ENCODE measurements around the gene PDE3B.

- no peak for TF ChIP-seq POLR2A (IDR thresholded peaks at IDR 0.05)
- TF ChIP-seq, protein P1, sequence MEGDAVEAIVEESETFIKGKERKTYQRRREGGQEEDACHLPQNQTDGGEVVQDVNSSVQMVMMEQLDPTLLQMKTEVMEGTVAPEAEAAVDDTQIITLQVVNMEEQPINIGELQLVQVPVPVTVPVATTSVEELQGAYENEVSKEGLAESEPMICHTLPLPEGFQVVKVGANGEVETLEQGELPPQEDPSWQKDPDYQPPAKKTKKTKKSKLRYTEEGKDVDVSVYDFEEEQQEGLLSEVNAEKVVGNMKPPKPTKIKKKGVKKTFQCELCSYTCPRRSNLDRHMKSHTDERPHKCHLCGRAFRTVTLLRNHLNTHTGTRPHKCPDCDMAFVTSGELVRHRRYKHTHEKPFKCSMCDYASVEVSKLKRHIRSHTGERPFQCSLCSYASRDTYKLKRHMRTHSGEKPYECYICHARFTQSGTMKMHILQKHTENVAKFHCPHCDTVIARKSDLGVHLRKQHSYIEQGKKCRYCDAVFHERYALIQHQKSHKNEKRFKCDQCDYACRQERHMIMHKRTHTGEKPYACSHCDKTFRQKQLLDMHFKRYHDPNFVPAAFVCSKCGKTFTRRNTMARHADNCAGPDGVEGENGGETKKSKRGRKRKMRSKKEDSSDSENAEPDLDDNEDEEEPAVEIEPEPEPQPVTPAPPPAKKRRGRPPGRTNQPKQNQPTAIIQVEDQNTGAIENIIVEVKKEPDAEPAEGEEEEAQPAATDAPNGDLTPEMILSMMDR (IDR thresholded peaks at IDR 0.05) = no peak
Measured at GRCh38 chr11:14894657-14895598, 251.3 kb downstream of the PDE3B start.

Measured in testis (tissue), 2 donors.